ENCODE results near the gene EHD4.
A peak's percentile ranks its signal among the peaks of the same experiment; 100 is the strongest.

Gene EHD4

GRCh38 chr15:41890050-41890690 lies 82.2 kb downstream of the EHD4 start:
- no peaks in the 10 kb centered on the region for H3K9me3 Mint-ChIP-seq
- no peaks in the 10 kb centered on the region for H3K36me3 Mint-ChIP-seq (ENCODE audit: low read depth)
- no peak overlapping the region for H3K27ac Mint-ChIP-seq
- H3K27me3 Mint-ChIP-seq: no peaks in the 10 kb centered on the region
- peaks cover 35% of the 10 kb centered on the region for H3K4me1 Mint-ChIP-seq (ENCODE audit: low read depth)
- no peak overlapping the region for H3K4me3 Mint-ChIP-seq

DNA sequence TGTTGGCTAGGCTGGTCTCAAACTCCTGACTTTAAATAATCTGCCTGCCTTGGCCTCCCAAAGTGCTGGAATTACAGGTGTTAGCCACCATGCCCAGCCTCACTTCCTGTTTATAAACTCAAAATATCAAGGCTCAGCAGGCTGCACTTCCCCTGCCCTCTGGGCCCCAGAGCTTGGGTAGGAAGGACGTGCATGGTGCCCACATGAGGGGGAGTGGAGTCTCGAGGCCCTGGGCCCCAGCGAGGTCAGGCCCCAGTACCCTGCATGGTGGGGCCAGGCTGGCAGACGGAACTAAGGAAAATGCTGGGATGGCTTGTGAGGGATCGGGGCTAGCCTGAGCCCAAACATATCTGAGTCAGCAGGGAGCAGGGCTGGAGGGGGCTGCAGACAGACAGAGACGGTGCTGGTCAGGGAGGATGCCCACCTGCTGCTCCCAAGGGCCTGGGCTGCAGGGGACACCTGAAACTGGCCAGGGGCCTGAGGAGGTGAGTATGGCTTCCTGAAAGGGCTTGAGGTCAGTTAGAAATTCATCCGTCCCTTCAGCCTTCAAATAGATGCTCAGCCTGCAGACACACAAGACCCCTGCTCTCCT lies 83.6 kb downstream of the EHD4 start:
- H3K4me3 Mint-ChIP-seq: no peak overlapping the region
- no peaks in the 10 kb centered on the region for H3K36me3 Mint-ChIP-seq (ENCODE audit: low read depth)
- H3K27ac Mint-ChIP-seq: no peak overlapping the region
- no peaks in the 10 kb centered on the region for H3K9me3 Mint-ChIP-seq
- no peaks in the 10 kb centered on the region for H3K27me3 Mint-ChIP-seq
- peaks cover 22% of the 10 kb centered on the region for H3K4me1 Mint-ChIP-seq (ENCODE audit: low read depth)

GRCh38 chr15:41887893-41888292 lies 84.5 kb downstream of the EHD4 start:
- H3K27ac Mint-ChIP-seq: no peak overlapping the region
- no peaks in the 10 kb centered on the region for H3K36me3 Mint-ChIP-seq (ENCODE audit: low read depth)

DNA sequence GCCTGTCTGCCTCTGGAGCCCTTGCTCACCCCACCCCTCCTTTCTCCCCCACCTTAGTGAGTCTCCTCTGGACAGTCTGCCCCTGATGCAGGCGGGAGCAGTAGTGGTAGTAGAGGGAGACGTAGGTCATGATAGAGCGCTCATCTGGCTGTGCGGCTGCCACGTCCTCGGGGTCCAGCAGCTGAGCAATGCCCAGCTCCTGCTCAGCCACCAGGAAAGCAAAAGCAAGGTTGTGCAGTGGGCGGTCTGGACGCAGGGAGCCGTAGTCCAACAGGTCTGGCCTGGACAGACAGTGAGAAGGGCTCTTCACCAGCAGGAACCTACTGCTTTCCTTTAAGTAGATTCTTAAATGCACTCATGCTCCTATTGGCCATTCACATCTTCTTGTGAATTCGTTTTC lies 85.2 kb downstream of the EHD4 start:
- no peaks in the 10 kb centered on the region for H3K36me3 Mint-ChIP-seq (ENCODE audit: low read depth)
- no peak overlapping the region for H3K27ac Mint-ChIP-seq

More at GRCh38 chr15:41887893-41888292, 84.5 kb downstream of the EHD4 start:
- Mint-ChIP-seq H3K4me3 (no peak overlapping the region), H3K27me3 (no peaks in the 10 kb centered on the region), H3K9me3 (no peaks in the 10 kb centered on the region), H3K4me1 (ENCODE audit: low read depth) (peaks cover 18% of the 10 kb centered on the region)

GRCh38 chr15:41886741-41887140 lies 85.6 kb downstream of the EHD4 start:
- no peaks in the 10 kb centered on the region for H3K9me3 Mint-ChIP-seq

More for the DNA sequence above, 85.2 kb downstream of the EHD4 start:
- H3K9me3 Mint-ChIP-seq: no peaks in the 10 kb centered on the region
- H3K4me3 Mint-ChIP-seq: no peak overlapping the region
- H3K27me3 Mint-ChIP-seq: no peaks in the 10 kb centered on the region
- peaks cover 14% of the 10 kb centered on the region for H3K4me1 Mint-ChIP-seq (ENCODE audit: low read depth)

DNA sequence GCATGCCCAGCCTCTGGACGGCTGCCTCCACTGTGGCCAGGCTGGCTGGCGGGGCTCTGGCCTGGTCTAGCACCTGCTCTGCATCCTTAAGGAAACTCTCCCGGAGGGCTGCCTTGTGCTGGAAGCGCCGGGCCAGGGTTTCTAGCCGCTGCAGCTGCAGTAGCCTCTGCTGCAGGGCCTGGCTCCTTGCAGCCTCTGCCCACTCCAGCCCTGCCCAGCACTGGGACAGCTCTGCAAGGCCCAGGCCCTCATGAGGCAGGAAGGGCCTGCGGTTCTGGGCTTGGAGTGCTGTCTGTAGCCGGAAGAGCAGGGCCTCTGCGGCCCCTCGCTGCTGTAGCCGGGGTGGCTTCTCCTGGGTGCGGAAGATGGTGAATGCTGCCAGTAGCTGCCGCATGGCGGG lies 86.5 kb downstream of the EHD4 start:
- Mint-ChIP-seq H3K4me1 (ENCODE audit: low read depth) (peaks cover 22% of the 10 kb centered on the region), H3K4me3 (no peak overlapping the region), H3K36me3 (ENCODE audit: low read depth) (no peaks in the 10 kb centered on the region), H3K27ac (no peak overlapping the region), H3K9me3 (no peaks in the 10 kb centered on the region), H3K27me3 (peaks cover 8% of the 10 kb centered on the region)

More at GRCh38 chr15:41886741-41887140, 85.6 kb downstream of the EHD4 start:
- Mint-ChIP-seq H3K4me3 (no peak overlapping the region), H3K27ac (no peak overlapping the region), H3K27me3 (no peaks in the 10 kb centered on the region), H3K36me3 (ENCODE audit: low read depth) (no peaks in the 10 kb centered on the region), H3K4me1 (ENCODE audit: low read depth) (peaks cover 14% of the 10 kb centered on the region)

- Mint-ChIP-seq H3K9me3 (no peaks in the 10 kb centered on the region), H3K4me3 (no peak overlapping the region), H3K36me3 (ENCODE audit: low read depth) (no peaks in the 10 kb centered on the region), H3K27ac (no peak overlapping the region), H3K27me3 (peaks cover 12% of the 10 kb centered on the region), H3K4me1 (ENCODE audit: low read depth) (peaks cover 22% of the 10 kb centered on the region)
Observed at GRCh38 chr15:41885321-41885720, 87.0 kb downstream of the EHD4 start.

DNA sequence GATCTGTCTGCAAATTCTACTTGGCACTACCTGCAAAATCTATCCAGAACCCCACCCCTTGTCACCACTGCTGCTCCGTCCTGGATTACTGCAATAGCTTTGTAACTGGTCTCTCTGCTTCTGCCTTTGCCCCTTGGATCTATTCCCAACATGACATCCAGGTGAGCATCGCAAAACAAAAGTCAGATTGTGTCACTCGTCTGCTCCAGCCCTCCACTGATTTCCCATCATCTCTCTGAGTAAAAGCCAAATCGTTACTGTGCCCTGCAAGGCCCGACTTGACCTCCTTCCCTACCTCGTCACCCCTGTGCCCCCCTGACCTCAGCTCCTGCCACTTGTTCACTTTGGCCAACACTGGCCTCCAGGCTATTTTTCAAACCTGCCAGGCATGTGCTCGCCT lies 87.9 kb downstream of the EHD4 start:
- Mint-ChIP-seq H3K36me3 (ENCODE audit: low read depth) (no peaks in the 10 kb centered on the region), H3K27ac (no peak overlapping the region), H3K4me3 (no peak overlapping the region)

DNA sequence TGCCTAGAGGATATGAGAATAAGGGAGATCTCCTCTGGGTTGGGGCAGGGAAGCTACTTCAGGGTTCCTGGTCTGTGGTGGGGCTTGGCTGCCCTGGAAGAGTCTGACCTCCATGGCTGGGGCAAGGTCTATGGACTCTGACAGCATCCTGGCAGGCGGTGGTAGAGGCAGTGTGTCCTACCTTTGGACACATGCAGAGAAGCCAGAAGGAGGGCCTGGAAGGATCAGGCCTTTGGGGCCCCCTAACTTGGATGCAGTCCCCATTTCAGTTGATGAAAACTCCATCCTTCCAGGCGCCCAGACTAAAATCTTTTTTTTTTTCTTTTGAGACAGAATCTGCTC lies 88.9 kb downstream of the EHD4 start:
- H3K4me1 Mint-ChIP-seq (ENCODE audit: low read depth): peaks cover 16% of the 10 kb centered on the region
- peaks cover 16% of the 10 kb centered on the region for H3K27me3 Mint-ChIP-seq
- H3K36me3 Mint-ChIP-seq (ENCODE audit: low read depth): no peaks in the 10 kb centered on the region
- no peak overlapping the region for H3K27ac Mint-ChIP-seq
- no peaks in the 10 kb centered on the region for H3K9me3 Mint-ChIP-seq
- no peak overlapping the region for H3K4me3 Mint-ChIP-seq

More for the DNA sequence above, 87.9 kb downstream of the EHD4 start:
- Mint-ChIP-seq H3K27me3 (peaks cover 16% of the 10 kb centered on the region), H3K9me3 (no peaks in the 10 kb centered on the region), H3K4me1 (ENCODE audit: low read depth) (peaks cover 22% of the 10 kb centered on the region)

GRCh38 chr15:41882689-41883483 lies 89.5 kb downstream of the EHD4 start:
- peaks cover 14% of the 10 kb centered on the region for H3K4me1 Mint-ChIP-seq (ENCODE audit: low read depth)
- no peaks in the 10 kb centered on the region for H3K36me3 Mint-ChIP-seq (ENCODE audit: low read depth)
- H3K9me3 Mint-ChIP-seq: no peaks in the 10 kb centered on the region
- H3K27ac Mint-ChIP-seq: no peak overlapping the region
- peaks cover 16% of the 10 kb centered on the region for H3K27me3 Mint-ChIP-seq
- no peak overlapping the region for H3K4me3 Mint-ChIP-seq

- H3K36me3 Mint-ChIP-seq (ENCODE audit: low read depth): no peaks in the 10 kb centered on the region
- H3K27me3 Mint-ChIP-seq: peaks cover 16% of the 10 kb centered on the region
- H3K27ac Mint-ChIP-seq: no peak overlapping the region
- H3K9me3 Mint-ChIP-seq: no peaks in the 10 kb centered on the region
- peaks cover 11% of the 10 kb centered on the region for H3K4me1 Mint-ChIP-seq (ENCODE audit: low read depth)
- no peak overlapping the region for H3K4me3 Mint-ChIP-seq
Observed at GRCh38 chr15:41881920-41882688, 90.3 kb downstream of the EHD4 start.

DNA sequence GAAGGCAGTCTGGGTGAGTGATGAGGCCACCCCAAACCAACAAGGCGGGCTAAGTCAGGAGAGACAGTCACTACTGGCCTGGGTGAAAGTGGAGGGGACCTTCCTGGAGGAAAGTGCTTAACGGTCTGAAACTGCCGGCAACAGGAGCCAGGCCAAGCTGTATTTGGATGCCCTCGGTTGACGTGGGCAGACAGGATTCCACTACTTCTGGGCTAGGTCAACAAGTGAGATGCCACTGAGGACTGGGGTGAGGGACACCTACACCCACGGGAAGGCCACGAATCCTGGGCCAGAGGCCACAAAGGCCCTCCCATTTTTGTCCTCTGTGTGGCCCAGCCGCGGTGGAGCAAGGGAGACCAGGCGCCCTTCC lies 90.8 kb downstream of the EHD4 start:
- peaks cover 16% of the 10 kb centered on the region for H3K27me3 Mint-ChIP-seq
- H3K9me3 Mint-ChIP-seq: no peaks in the 10 kb centered on the region
- peak overlapping the region; percentile 52 for H3K4me3 Mint-ChIP-seq
- no peak overlapping the region for H3K27ac Mint-ChIP-seq
- no peaks in the 10 kb centered on the region for H3K36me3 Mint-ChIP-seq (ENCODE audit: low read depth)
- peaks cover 11% of the 10 kb centered on the region for H3K4me1 Mint-ChIP-seq (ENCODE audit: low read depth)

DNA sequence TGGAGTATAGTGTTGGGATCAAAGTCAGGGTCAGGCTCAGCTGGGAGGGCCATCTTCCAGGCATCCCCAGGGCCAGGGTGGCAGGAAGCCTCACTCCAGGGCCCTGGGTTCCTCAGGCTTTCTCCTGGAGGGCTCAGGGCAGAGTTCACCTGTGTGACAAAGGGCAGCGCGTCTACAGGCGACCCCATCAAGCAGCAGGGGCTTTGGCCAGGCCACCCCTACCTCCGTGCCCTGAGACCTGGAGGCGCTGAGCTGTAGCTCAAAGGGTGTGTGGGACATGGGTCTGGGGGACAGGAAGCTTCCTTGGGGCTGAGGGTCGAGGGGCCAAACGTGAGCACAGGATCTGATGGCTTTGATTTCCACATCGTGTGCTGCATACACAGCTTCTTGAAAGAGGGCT lies 91.3 kb downstream of the EHD4 start:
- H3K36me3 Mint-ChIP-seq (ENCODE audit: low read depth): no peaks in the 10 kb centered on the region
- H3K27ac Mint-ChIP-seq: no peak overlapping the region
- peaks cover 16% of the 10 kb centered on the region for H3K27me3 Mint-ChIP-seq
- peaks cover 11% of the 10 kb centered on the region for H3K4me1 Mint-ChIP-seq (ENCODE audit: low read depth)
- no peaks in the 10 kb centered on the region for H3K9me3 Mint-ChIP-seq
- peak overlapping the region; percentile 52 for H3K4me3 Mint-ChIP-seq

GRCh38 chr15:41880156-41880877 lies 92.0 kb downstream of the EHD4 start:
- no peaks in the 10 kb centered on the region for H3K9me3 Mint-ChIP-seq
- no peak overlapping the region for H3K4me3 Mint-ChIP-seq
- H3K4me1 Mint-ChIP-seq (ENCODE audit: low read depth): peaks cover 8% of the 10 kb centered on the region
- H3K27ac Mint-ChIP-seq: no peak overlapping the region
- H3K36me3 Mint-ChIP-seq (ENCODE audit: low read depth): no peaks in the 10 kb centered on the region
- H3K27me3 Mint-ChIP-seq: peaks cover 16% of the 10 kb centered on the region
